ENCODE measurements around the gene GALNT9. TPM values are rescaled to one million over a fixed set of nuclear protein-coding genes. Genes with fewer than 3 reads are reported as not detected.

GALNT9 gene
- total RNA-seq, 2 donors from 2014 or later = 0.14 to 1.0 TPM

- TF ChIP-seq CTCF (IDR thresholded peaks at IDR 0.05) = no peak
- TF ChIP-seq POLR2AphosphoS5 (IDR thresholded peaks at IDR 0.05) = peak; percentile 79
- TF ChIP-seq POLR2A (IDR thresholded peaks at IDR 0.05) = no peak
- Histone ChIP-seq H3K36me3 (no peaks in the 10 kb centered on the region), H3K9me3 (no peaks in the 10 kb centered on the region), H3K4me1 (replicated peaks) (peaks cover 2% of the 10 kb centered on the region), H3K27me3 (replicated peaks; ENCODE audit: insufficient read depth) (peaks cover 11% of the 10 kb centered on the region), H3K27ac (no peak overlapping the region), H3K4me3 (no peak overlapping the region)
- peak; percentile 61 for DNase-seq (ENCODE audit: low spot score)
- intact Hi-C loops (cut with DNase I) = no loop called here
- WGBS = 74% methylated on average over 41 of the region's 48 CpGs
Measured at GRCh38 chr12:132210223-132211055, 119.0 kb downstream of the GALNT9 start.

GRCh38 chr12:132209619-132210222 lies 119.7 kb downstream of the GALNT9 start:
- intact Hi-C loops (cut with DNase I) = no loop called here
- no peaks in the 10 kb centered on the region for H3K9me3 ChIP-seq
- H3K36me3 ChIP-seq = no peaks in the 10 kb centered on the region
- no peak overlapping the region for H3K4me3 ChIP-seq
- no peak overlapping the region for H3K27ac ChIP-seq
- peaks cover 13% of the 10 kb centered on the region for H3K27me3 ChIP-seq (replicated peaks; ENCODE audit: insufficient read depth)
- H3K4me1 ChIP-seq (replicated peaks) = peaks cover 8% of the 10 kb centered on the region
- WGBS = 54% methylated on average over 14 of the region's 14 CpGs
- no peak for DNase-seq (ENCODE audit: low spot score)
- TF ChIP-seq CTCF (IDR thresholded peaks at IDR 0.05) (peak in 1 of 4 experiments; percentile 11), POLR2A (IDR thresholded peaks at IDR 0.05) (no peak), POLR2AphosphoS5 (IDR thresholded peaks at IDR 0.05) (no peak)

- DNase-seq (ENCODE audit: low spot score) = no peak
- Histone ChIP-seq H3K36me3 (no peaks in the 10 kb centered on the region), H3K4me3 (no peak overlapping the region), H3K27me3 (replicated peaks; ENCODE audit: insufficient read depth) (peaks cover 20% of the 10 kb centered on the region), H3K9me3 (no peaks in the 10 kb centered on the region), H3K4me1 (replicated peaks) (peaks cover 8% of the 10 kb centered on the region), H3K27ac (no peak overlapping the region)
- intact Hi-C loops (cut with DNase I) = no loop called here
- TF ChIP-seq POLR2A (IDR thresholded peaks at IDR 0.05) = no peak
- TF ChIP-seq CTCF (IDR thresholded peaks at IDR 0.05) = no peak
- no peak for TF ChIP-seq POLR2AphosphoS5 (IDR thresholded peaks at IDR 0.05)
- WGBS = 95% methylated on average over 13 of the region's 15 CpGs
Measured at GRCh38 chr12:132208153-132208823, 121.1 kb downstream of the GALNT9 start.

GRCh38 chr12:132207083-132207775 lies 122.2 kb downstream of the GALNT9 start:
- peaks cover 8% of the 10 kb centered on the region for H3K4me1 ChIP-seq (replicated peaks)
- no peak for TF ChIP-seq POLR2AphosphoS5 (IDR thresholded peaks at IDR 0.05)
- no peak for TF ChIP-seq POLR2A (IDR thresholded peaks at IDR 0.05)
- TF ChIP-seq CTCF (IDR thresholded peaks at IDR 0.05) = no peak
- no peaks in the 10 kb centered on the region for H3K9me3 ChIP-seq
- intact Hi-C loops (cut with DNase I) = no loop called here
- WGBS = 87% methylated on average over 36 of the region's 36 CpGs
- peaks cover 21% of the 10 kb centered on the region for H3K27me3 ChIP-seq (replicated peaks; ENCODE audit: insufficient read depth)
- H3K36me3 ChIP-seq = no peaks in the 10 kb centered on the region
- H3K27ac ChIP-seq = no peak overlapping the region
- H3K4me3 ChIP-seq = no peak overlapping the region
- no peak for DNase-seq (ENCODE audit: low spot score)

All from prostate gland (tissue), 2 donors.